GM12892 (cell line): ENCODE data around the gene IFRD1.

ENCODE experiments used
- POLR2A ChIP-seq: IDR thresholded peaks from 2 replicates; pipeline ENCODE4 v1.6.1; 2011; ENCODE audit warnings: low read depth, low read length, control low read depth
- POLR2AphosphoS5 ChIP-seq: IDR thresholded peaks from 2 replicates; pipeline ENCODE4 v1.6.1; 2011; ENCODE audit warnings: low read depth, low read length, control low read depth

DNA sequence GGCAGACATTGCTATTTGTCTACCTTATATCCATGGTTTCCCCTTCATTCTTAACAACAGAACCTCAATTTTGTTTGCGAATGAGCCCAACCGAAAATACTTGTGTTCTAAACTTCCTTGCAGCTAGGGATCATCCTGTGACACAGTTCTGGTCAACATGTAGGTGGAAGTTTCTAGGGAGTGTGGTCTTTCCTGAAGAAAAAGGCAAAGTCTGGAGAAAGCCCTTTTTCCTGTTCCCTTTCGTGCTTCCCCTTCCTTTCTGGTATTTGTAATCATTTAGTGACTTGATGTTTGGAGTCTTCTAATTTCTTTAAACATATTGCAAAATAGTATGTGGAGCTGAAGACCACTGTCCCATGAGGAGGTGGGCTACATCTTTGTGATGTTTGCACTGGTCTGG, 2.9 kb upstream of the IFRD1 start:
- no peak for TF ChIP-seq POLR2A
- TF ChIP-seq POLR2AphosphoS5: no peak
